WTC11 (cell line): ENCODE results near the gene ABCF2. TPM values are rescaled to one million over a fixed set of nuclear protein-coding genes. Genes with fewer than 3 reads are reported as not detected.

ENCODE experiments used
- ATAC-seq: fragments of 200-7000 bp; cut with Tn5 transposase; 2 replicates; pipeline ENCODE4 v1.10.0; 2021; ENCODE audit warnings: mild to moderate bottlenecking, moderate library complexity
- CTCF ChIA-PET: fragments of 300-600 bp; sonication (Branson Sonifier 250); formaldehyde crosslinking; loops from one replicate; lab custom pipeline; 2021; ENCODE audit warnings: antibody characterized with exemption; lab: Charles Lee
- POLR2A ChIA-PET: fragments of 350-600 bp; sonication (Branson Sonifier 250); formaldehyde crosslinking; loops from one replicate; lab custom pipeline; 2021; ENCODE audit warnings: antibody characterized with exemption; lab: Charles Lee
- DNase-seq: peaks from one replicate; pipeline ENCODE4 v3.0.0; 2021; ENCODE audit warnings: low spot score
- H3K27ac Mint-ChIP-seq: 2 replicates; pipeline ENCODE4 v1.8.0; 2021; ENCODE audit warnings: mixed read lengths
- H3K27me3 Mint-ChIP-seq: 2 replicates; pipeline ENCODE4 v1.8.0; 2021; ENCODE audit warnings: low read depth, mild to moderate bottlenecking, moderate library complexity, mixed read lengths
- H3K36me3 Mint-ChIP-seq: 2 replicates; pipeline ENCODE4 v1.8.0; 2021; ENCODE audit warnings: mixed read lengths
- H3K4me1 Mint-ChIP-seq: 2 replicates; pipeline ENCODE4 v1.8.0; 2022; ENCODE audit warnings: mixed read lengths
- H3K4me3 Mint-ChIP-seq: 2 replicates; pipeline ENCODE4 v1.8.0; 2021; ENCODE audit warnings: mild to moderate bottlenecking, moderate library complexity, mixed read lengths
- H3K9me3 Mint-ChIP-seq: 2 replicates; pipeline ENCODE4 v1.8.0; 2021; ENCODE audit warnings: mixed read lengths
- ATF1 ChIP-seq: sonication (generic); formaldehyde crosslinking; IDR thresholded peaks from 2 replicates; pipeline ENCODE4 v1.8.1; 2023; ENCODE audit warnings: mild to moderate bottlenecking, moderate library complexity, missing genetic modification reagents
- CBFB ChIP-seq: sonication (generic); formaldehyde crosslinking; IDR thresholded peaks from 2 replicates; pipeline ENCODE4 v1.8.1; 2022; ENCODE audit warnings: mild to moderate bottlenecking, low read depth, missing genetic modification reagents
- FOXP1 ChIP-seq: sonication (generic); formaldehyde crosslinking; IDR thresholded peaks from 2 replicates; pipeline ENCODE4 v1.8.0; 2022; ENCODE audit warnings: missing genetic modification reagents, mild to moderate bottlenecking, moderate library complexity, borderline replicate concordance
- GRHL2 ChIP-seq: fragments of 250-450 bp; sonication (Bioruptor Pico); IDR thresholded peaks from 2 replicates; pipeline ENCODE4 v1.8.0; 2022; ENCODE audit warnings: mild to moderate bottlenecking, moderate library complexity; ENCODE audit not compliant: insufficient replicate concordance, severe bottlenecking
- IRF2 ChIP-seq: sonication (generic); formaldehyde crosslinking; IDR thresholded peaks from 2 replicates; pipeline ENCODE4 v1.8.0; 2022; ENCODE audit warnings: low read depth, missing genetic modification reagents, borderline replicate concordance
- JUN ChIP-seq: sonication (generic); formaldehyde crosslinking; IDR thresholded peaks from 2 replicates; pipeline ENCODE4 v1.8.0; 2023; ENCODE audit warnings: mild to moderate bottlenecking, missing genetic modification reagents
- KAT7 ChIP-seq: sonication (generic); formaldehyde crosslinking; IDR thresholded peaks from 2 replicates; pipeline ENCODE4 v1.8.1; 2023; ENCODE audit warnings: missing genetic modification reagents, mild to moderate bottlenecking, borderline replicate concordance
- MXD4 ChIP-seq: fragments of 250-450 bp; sonication (Bioruptor Pico); IDR thresholded peaks from 2 replicates; pipeline ENCODE4 v1.8.0; 2021; ENCODE audit warnings: mild to moderate bottlenecking, moderate library complexity, borderline replicate concordance
- NFATC4 ChIP-seq: fragments of 250-450 bp; sonication (Bioruptor Pico); IDR thresholded peaks from 2 replicates; pipeline ENCODE4 v1.9.0; 2021; ENCODE audit warnings: mild to moderate bottlenecking
- NFYB ChIP-seq: sonication (generic); formaldehyde crosslinking; conservative IDR thresholded peaks from 2 replicates; pipeline ENCODE4 v1.8.0; 2022; ENCODE audit warnings: low read depth, missing genetic modification reagents
- RORB ChIP-seq: fragments of 250-450 bp; sonication (Bioruptor Pico); IDR thresholded peaks from 2 replicates; pipeline ENCODE4 v1.9.0; 2021; ENCODE audit warnings: mild to moderate bottlenecking
- SMAD4 ChIP-seq: sonication (generic); formaldehyde crosslinking; IDR thresholded peaks from 2 replicates; pipeline ENCODE4 v1.8.0; 2022; ENCODE audit warnings: mild to moderate bottlenecking, missing genetic modification reagents
- TEAD4 ChIP-seq: sonication (generic); formaldehyde crosslinking; IDR thresholded peaks from 2 replicates; pipeline ENCODE4 v1.8.0; 2022; ENCODE audit warnings: mild to moderate bottlenecking, missing genetic modification reagents
- TP53 ChIP-seq: sonication (generic); formaldehyde crosslinking; IDR thresholded peaks from 2 replicates; pipeline ENCODE4 v1.8.1; 2023; ENCODE audit warnings: mild to moderate bottlenecking, missing genetic modification reagents
- ZNF232 ChIP-seq: sonication (generic); formaldehyde crosslinking; IDR thresholded peaks from 2 replicates; pipeline ENCODE4 v1.8.0; 2022; ENCODE audit warnings: mild to moderate bottlenecking, missing genetic modification reagents
- ZNF396 ChIP-seq: fragments of 250-450 bp; sonication (Bioruptor Pico); IDR thresholded peaks from 2 replicates; pipeline ENCODE4 v1.8.0; 2021; ENCODE audit warnings: mild to moderate bottlenecking, moderate library complexity, borderline replicate concordance
- total RNA-seq: library from RNA; stranded (reverse); gene quantifications from 3 replicates; pipeline ENCODE4 v1.2.3, GENCODE V29; 2021
- TF ChIP-seq, protein P1 (sequence below): sonication (generic); formaldehyde crosslinking; IDR thresholded peaks from 2 replicates; pipeline ENCODE4 v1.8.0; 2023; ENCODE audit warnings: mild to moderate bottlenecking, missing genetic modification reagents
- TF ChIP-seq, protein P2 (sequence below): sonication (generic); formaldehyde crosslinking; IDR thresholded peaks from 2 replicates; pipeline ENCODE4 v1.8.0; 2022; ENCODE audit warnings: mild to moderate bottlenecking, missing genetic modification reagents
- TF ChIP-seq, protein P3 (sequence below): sonication (generic); formaldehyde crosslinking; IDR thresholded peaks from 2 replicates; pipeline ENCODE4 v1.8.0; 2023; ENCODE audit warnings: missing genetic modification reagents, mild to moderate bottlenecking, borderline replicate concordance
- TF ChIP-seq, protein P4 (sequence below): sonication (generic); formaldehyde crosslinking; IDR thresholded peaks from 2 replicates; pipeline ENCODE4 v1.8.1; 2023; ENCODE audit warnings: mild to moderate bottlenecking, missing genetic modification reagents, moderate library complexity
- TF ChIP-seq, protein P5 (sequence below): sonication (generic); formaldehyde crosslinking; IDR thresholded peaks from 2 replicates; pipeline ENCODE4 v1.8.0; 2022; ENCODE audit warnings: missing genetic modification reagents
- TF ChIP-seq, protein P6 (sequence below): sonication (generic); formaldehyde crosslinking; IDR thresholded peaks from 2 replicates; pipeline ENCODE4 v1.8.1; 2023; ENCODE audit warnings: mild to moderate bottlenecking, missing genetic modification reagents, moderate library complexity

Gene ABCF2
- total RNA-seq, 1 experiment from 2014 or later: 43.7 TPM

DNA sequence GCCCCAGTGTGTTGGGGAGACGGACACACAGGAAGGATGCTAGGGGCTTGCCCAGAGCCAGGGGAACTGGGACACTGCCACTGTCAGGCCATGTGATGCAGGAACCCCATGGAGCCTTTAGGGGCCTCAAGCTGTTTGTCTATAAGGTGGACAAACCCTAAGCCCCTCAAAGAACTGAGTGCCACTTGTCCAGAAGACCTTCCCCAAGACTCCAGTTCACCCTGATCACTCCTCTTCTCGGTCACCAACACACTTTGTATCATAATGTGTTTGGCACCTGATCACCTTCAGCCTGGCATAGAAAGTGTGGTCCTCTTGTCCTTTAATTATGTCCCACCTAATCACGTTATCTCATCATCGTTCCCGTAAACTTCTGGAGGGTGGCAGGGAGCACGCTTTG, 17.4 kb downstream of the ABCF2 start:
- Mint-ChIP-seq H3K27me3 (peaks cover 2% of the 10 kb centered on the region), H3K36me3 (peaks cover 14% of the 10 kb centered on the region), H3K27ac (no peak overlapping the region), H3K9me3 (no peaks in the 10 kb centered on the region), H3K4me1 (peaks cover 12% of the 10 kb centered on the region), H3K4me3 (no peak overlapping the region)
- no peak for DNase-seq
- POLR2A ChIA-PET: no interaction called here
- CTCF ChIA-PET: interaction anchor here (1.7 to 3.1 kb wide), 4 partner anchors 17 to 101 kb away, joined by 7 to 24 read pairs (median 20); partner anchors contain the start of gene ABCF2
- TF ChIP-seq, protein P1, sequence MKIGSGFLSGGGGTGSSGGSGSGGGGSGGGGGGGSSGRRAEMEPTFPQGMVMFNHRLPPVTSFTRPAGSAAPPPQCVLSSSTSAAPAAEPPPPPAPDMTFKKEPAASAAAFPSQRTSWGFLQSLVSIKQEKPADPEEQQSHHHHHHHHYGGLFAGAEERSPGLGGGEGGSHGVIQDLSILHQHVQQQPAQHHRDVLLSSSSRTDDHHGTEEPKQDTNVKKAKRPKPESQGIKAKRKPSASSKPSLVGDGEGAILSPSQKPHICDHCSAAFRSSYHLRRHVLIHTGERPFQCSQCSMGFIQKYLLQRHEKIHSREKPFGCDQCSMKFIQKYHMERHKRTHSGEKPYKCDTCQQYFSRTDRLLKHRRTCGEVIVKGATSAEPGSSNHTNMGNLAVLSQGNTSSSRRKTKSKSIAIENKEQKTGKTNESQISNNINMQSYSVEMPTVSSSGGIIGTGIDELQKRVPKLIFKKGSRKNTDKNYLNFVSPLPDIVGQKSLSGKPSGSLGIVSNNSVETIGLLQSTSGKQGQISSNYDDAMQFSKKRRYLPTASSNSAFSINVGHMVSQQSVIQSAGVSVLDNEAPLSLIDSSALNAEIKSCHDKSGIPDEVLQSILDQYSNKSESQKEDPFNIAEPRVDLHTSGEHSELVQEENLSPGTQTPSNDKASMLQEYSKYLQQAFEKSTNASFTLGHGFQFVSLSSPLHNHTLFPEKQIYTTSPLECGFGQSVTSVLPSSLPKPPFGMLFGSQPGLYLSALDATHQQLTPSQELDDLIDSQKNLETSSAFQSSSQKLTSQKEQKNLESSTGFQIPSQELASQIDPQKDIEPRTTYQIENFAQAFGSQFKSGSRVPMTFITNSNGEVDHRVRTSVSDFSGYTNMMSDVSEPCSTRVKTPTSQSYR (CRISPR knock-in tag): no peak
- TF ChIP-seq GRHL2 (CRISPR knock-in tag) (no peak), IRF2 (CRISPR knock-in tag) (no peak), NFYB (no peak), KAT7 (CRISPR knock-in tag) (no peak), RORB (CRISPR knock-in tag) (no peak), CBFB (no peak), NFATC4 (CRISPR knock-in tag) (no peak), TEAD4 (no peak), TP53 (CRISPR knock-in tag) (no peak), ATF1 (CRISPR knock-in tag) (no peak), JUN (no peak), ZNF396 (no peak), MXD4 (CRISPR knock-in tag) (no peak), ZNF232 (CRISPR knock-in tag) (no peak), SMAD4 (CRISPR knock-in tag) (no peak)
- TF ChIP-seq, protein P2, sequence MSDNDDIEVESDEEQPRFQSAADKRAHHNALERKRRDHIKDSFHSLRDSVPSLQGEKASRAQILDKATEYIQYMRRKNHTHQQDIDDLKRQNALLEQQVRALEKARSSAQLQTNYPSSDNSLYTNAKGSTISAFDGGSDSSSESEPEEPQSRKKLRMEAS: no peak
- TF ChIP-seq, protein P3, sequence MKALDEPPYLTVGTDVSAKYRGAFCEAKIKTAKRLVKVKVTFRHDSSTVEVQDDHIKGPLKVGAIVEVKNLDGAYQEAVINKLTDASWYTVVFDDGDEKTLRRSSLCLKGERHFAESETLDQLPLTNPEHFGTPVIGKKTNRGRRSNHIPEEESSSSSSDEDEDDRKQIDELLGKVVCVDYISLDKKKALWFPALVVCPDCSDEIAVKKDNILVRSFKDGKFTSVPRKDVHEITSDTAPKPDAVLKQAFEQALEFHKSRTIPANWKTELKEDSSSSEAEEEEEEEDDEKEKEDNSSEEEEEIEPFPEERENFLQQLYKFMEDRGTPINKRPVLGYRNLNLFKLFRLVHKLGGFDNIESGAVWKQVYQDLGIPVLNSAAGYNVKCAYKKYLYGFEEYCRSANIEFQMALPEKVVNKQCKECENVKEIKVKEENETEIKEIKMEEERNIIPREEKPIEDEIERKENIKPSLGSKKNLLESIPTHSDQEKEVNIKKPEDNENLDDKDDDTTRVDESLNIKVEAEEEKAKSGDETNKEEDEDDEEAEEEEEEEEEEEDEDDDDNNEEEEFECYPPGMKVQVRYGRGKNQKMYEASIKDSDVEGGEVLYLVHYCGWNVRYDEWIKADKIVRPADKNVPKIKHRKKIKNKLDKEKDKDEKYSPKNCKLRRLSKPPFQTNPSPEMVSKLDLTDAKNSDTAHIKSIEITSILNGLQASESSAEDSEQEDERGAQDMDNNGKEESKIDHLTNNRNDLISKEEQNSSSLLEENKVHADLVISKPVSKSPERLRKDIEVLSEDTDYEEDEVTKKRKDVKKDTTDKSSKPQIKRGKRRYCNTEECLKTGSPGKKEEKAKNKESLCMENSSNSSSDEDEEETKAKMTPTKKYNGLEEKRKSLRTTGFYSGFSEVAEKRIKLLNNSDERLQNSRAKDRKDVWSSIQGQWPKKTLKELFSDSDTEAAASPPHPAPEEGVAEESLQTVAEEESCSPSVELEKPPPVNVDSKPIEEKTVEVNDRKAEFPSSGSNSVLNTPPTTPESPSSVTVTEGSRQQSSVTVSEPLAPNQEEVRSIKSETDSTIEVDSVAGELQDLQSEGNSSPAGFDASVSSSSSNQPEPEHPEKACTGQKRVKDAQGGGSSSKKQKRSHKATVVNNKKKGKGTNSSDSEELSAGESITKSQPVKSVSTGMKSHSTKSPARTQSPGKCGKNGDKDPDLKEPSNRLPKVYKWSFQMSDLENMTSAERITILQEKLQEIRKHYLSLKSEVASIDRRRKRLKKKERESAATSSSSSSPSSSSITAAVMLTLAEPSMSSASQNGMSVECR (CRISPR knock-in tag): no peak
- ATAC-seq: no peak

DNA sequence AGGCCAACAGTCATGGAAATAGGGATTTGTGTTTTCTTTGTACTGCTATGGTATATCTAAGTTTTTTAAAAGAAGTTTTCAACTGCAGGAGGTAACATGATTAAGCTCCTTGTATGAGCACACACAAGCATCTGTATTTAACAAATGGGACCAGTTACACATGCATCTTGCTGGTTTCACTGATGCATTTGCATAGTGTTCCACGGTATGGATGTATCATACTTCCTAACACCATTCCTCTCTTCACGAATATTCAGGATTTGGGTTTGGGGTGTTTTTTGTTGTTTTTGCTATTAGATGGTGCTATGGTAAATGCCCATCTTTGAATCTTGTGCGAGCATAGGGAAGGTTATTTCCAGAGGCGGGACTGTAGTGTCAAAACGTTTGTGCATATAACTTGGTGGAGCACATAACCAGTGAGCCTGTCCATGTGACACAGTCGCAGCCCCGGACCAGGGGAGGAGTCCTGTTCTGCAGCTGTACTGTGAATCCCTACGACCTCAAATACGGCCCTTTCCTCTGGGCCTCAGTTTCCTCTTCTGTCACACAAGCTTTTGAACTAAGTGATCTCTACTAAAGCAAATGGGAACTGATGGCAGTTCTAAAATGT, 18.6 kb downstream of the ABCF2 start:
- Mint-ChIP-seq H3K27ac (no peak overlapping the region), H3K4me3 (no peak overlapping the region)
- TF ChIP-seq, protein P4, sequence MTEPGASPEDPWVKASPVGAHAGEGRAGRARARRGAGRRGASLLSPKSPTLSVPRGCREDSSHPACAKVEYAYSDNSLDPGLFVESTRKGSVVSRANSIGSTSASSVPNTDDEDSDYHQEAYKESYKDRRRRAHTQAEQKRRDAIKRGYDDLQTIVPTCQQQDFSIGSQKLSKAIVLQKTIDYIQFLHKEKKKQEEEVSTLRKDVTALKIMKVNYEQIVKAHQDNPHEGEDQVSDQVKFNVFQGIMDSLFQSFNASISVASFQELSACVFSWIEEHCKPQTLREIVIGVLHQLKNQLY: no peak
- TF ChIP-seq, protein P5, sequence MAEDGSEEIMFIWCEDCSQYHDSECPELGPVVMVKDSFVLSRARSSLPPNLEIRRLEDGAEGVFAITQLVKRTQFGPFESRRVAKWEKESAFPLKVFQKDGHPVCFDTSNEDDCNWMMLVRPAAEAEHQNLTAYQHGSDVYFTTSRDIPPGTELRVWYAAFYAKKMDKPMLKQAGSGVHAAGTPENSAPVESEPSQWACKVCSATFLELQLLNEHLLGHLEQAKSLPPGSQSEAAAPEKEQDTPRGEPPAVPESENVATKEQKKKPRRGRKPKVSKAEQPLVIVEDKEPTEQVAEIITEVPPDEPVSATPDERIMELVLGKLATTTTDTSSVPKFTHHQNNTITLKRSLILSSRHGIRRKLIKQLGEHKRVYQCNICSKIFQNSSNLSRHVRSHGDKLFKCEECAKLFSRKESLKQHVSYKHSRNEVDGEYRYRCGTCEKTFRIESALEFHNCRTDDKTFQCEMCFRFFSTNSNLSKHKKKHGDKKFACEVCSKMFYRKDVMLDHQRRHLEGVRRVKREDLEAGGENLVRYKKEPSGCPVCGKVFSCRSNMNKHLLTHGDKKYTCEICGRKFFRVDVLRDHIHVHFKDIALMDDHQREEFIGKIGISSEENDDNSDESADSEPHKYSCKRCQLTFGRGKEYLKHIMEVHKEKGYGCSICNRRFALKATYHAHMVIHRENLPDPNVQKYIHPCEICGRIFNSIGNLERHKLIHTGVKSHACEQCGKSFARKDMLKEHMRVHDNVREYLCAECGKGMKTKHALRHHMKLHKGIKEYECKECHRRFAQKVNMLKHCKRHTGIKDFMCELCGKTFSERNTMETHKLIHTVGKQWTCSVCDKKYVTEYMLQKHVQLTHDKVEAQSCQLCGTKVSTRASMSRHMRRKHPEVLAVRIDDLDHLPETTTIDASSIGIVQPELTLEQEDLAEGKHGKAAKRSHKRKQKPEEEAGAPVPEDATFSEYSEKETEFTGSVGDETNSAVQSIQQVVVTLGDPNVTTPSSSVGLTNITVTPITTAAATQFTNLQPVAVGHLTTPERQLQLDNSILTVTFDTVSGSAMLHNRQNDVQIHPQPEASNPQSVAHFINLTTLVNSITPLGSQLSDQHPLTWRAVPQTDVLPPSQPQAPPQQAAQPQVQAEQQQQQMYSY (CRISPR knock-in tag): no peak
- TF ChIP-seq, protein P6, sequence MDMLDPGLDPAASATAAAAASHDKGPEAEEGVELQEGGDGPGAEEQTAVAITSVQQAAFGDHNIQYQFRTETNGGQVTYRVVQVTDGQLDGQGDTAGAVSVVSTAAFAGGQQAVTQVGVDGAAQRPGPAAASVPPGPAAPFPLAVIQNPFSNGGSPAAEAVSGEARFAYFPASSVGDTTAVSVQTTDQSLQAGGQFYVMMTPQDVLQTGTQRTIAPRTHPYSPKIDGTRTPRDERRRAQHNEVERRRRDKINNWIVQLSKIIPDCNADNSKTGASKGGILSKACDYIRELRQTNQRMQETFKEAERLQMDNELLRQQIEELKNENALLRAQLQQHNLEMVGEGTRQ (CRISPR knock-in tag): no peak
- TF ChIP-seq FOXP1 (CRISPR knock-in tag): no peak
- TF ChIP-seq, all 79 proteins: peak for 0
- ATAC-seq (no peak), DNase-seq (no peak)
- H3K27me3 Mint-ChIP-seq: peaks cover 2% of the 10 kb centered on the region
- H3K4me1 Mint-ChIP-seq: peaks cover 12% of the 10 kb centered on the region
- ChIA-PET CTCF (interaction anchor here (2.4 kb wide), 1 partner anchor 36 kb away, joined by 7 read pairs; no protein-coding TSS in a partner anchor), POLR2A (no interaction called here)
- H3K36me3 Mint-ChIP-seq: peaks cover 5% of the 10 kb centered on the region
- H3K9me3 Mint-ChIP-seq: no peaks in the 10 kb centered on the region
